Ovary (tissue), 9 donors: ENCODE measurements around the gene MTHFD1L. TPM values are rescaled to one million over a fixed set of nuclear protein-coding genes. Genes with fewer than 3 reads are reported as not detected.
"Not testable (repeated sequence)": the region's sequence is repeated elsewhere in the genome, so short reads cannot be mapped to it uniquely, and the experiment has no call there.

ENCODE experiments used
- DNase-seq, 5 donors: peaks; one replicate each; pipeline ENCODE4 v3.0.0-alpha.2; 2019 to 2020
- H3K27ac ChIP-seq, 2 donors: fragments of 200-600 bp; one replicate each; pipeline versions ENCODE4 v1.5.1 to v1.8.0; 2019 to 2022
- H3K27me3 ChIP-seq: fragments of 200-600 bp; one replicate; pipeline ENCODE4 v1.8.0; 2022
- H3K36me3 ChIP-seq: fragments of 200-600 bp; sonication (generic); one replicate; pipeline ENCODE4 v1.5.1; 2019
- H3K4me1 ChIP-seq: one replicate; pipeline ENCODE4 v1.8.1; 2013; ENCODE audit warnings: mild to moderate bottlenecking, moderate library complexity; ENCODE audit not compliant: insufficient read depth
- H3K4me3 ChIP-seq: fragments of 200-600 bp; sonication (generic); one replicate; pipeline ENCODE4 v1.5.1; 2017
- H3K9me3 ChIP-seq, 2 donors: fragments of 200-600 bp in 1 of 2; sonication (generic) in 1 of 2; one replicate each; pipeline versions ENCODE4 v1.5.1 to v1.8.1; 2013 to 2019; ENCODE audit warnings: mild to moderate bottlenecking in 1 of 2, moderate library complexity in 1 of 2
- CTCF ChIP-seq, 3 donors: fragments of 450-650 bp in 2 of 3; fragments of 200-600 bp in 1 of 3; IDR thresholded peaks; one replicate each; pipeline versions ENCODE4 v1.5.1 to v1.8.0; 2016 to 2022; ENCODE audit warnings: antibody characterized with exemption in 3 of 3, mild to moderate bottlenecking in 1 of 3
- EP300 ChIP-seq: sonication (generic); formaldehyde crosslinking; IDR thresholded peaks from one replicate; pipeline ENCODE4 v1.6.1; 2017; ENCODE audit warnings: antibody characterized with exemption
- POLR2A ChIP-seq: fragments of 450-650 bp; IDR thresholded peaks from one replicate; pipeline ENCODE4 v1.6.1; 2017; ENCODE audit warnings: antibody characterized with exemption, mild to moderate bottlenecking, moderate library complexity
- WGBS, 3 donors: extraction: QIAGEN DNeasy Blood & Tissue Kit in 1 of 3; methylation state at CpG; one replicate each; pipeline versions ENCODE4 v1.1.5 to v1.1.7; 2013 to 2017; 5-methylcytosine and 5-hydroxymethylcytosine counted together
- intact Hi-C, 4 donors: fragments of 100-400 bp; cut with DNase I; formaldehyde crosslinking; loops; one replicate each; pipeline versions ENCODE4 v1.11.0 to v1.15.1; 2022 to 2023
- polyA plus RNA-seq, 2 donors: library from polyadenylated mRNA; stranded (reverse); fragments of 200-250 nt in 1 of 2; fragments of 350-450 nt in 1 of 2; fragmentation: Illumina TruSeq in 1 of 2; extraction: RNeasy Lipid Tissue Mini Kit (QIAGEN cat#74804) in 1 of 2; gene quantifications; one replicate each; pipeline ENCODE4 v1.2.3, GENCODE V29; 2013 to 2014
- total RNA-seq, 7 donors: library from RNA; depleted of rRNA in 2 of 7; stranded (reverse); fragments of >200 nt in 2 of 7; fragmentation: NEBNext Ultra II Directional in 3 of 7; extraction: Animal tissue kit (Norgen Biotek cat#: 25700) in 3 of 7; gene quantifications; one replicate each; pipeline versions ENCODE4 v1.1.0 to v1.2.4, GENCODE V29; 2016 to 2023
- donor health status: DM: no; HTN: no; CAD: no; lungs with moderate emphysema.
- donor health status: DM: no; HTN: no; CAD: no.
- donor health status: Bipolar disorder and iron deficiency.
- donor health status: DM: yes; HTN: yes; CAD: no.
- donor health status: DM: no; HTN: no; CAD: no.
- donor health status: DM: yes; HTN: yes; CAD: no.

Gene MTHFD1L
- total and polyA plus RNA-seq, 9 donors, result 13.0 to 91.1 (median 23.6) TPM

GRCh38 chr6:151084275-151084674 is 218.8 kb downstream of the MTHFD1L start:
- no peak overlapping the region for H3K27ac ChIP-seq
- H3K27me3 ChIP-seq, result no peaks in the 10 kb centered on the region
- peaks cover 8% of the 10 kb centered on the region for H3K4me1 ChIP-seq
- H3K4me3 ChIP-seq, result no peak overlapping the region
- no peaks in the 10 kb centered on the region for H3K9me3 ChIP-seq
- TF ChIP-seq POLR2A, result no peak
- TF ChIP-seq CTCF (IDR thresholded peaks at IDR 0.05), result no peak
- no peak for TF ChIP-seq EP300
- peak in 1 of 5 donors; percentile 15 for DNase-seq
- WGBS, 3 donors, result 95 to 96% (median 96%) methylated on average over 10 of the region's 10 CpGs
- intact Hi-C loops, result no loop called here
- H3K36me3 ChIP-seq, result no peaks in the 10 kb centered on the region

- H3K36me3 ChIP-seq, H3K4me3 ChIP-seq, intact Hi-C loops, H3K9me3 ChIP-seq, H3K4me1 ChIP-seq, H3K27ac ChIP-seq, H3K27me3 ChIP-seq: not testable (repeated sequence)
- DNase-seq, result peak in 1 of 5 donors; percentile 14
- 83 to 94% (median 88%) methylated on average over 8 of the region's 8 CpGs for WGBS, 3 donors
Measured at GRCh38 chr6:151087055-151087454, 221.6 kb downstream of the MTHFD1L start.

GRCh38 chr6:151087861-151088598 is 222.5 kb downstream of the MTHFD1L start:
- peak; percentile 58 to 81 (median 63) for DNase-seq
- WGBS, 3 donors, result 31 to 37% (median 36%) methylated on average over 16 of the region's 16 CpGs
- H3K27ac ChIP-seq, result peak overlapping the region in 1 of 2 donors; percentile 50

GRCh38 chr6:151088599-151088935 is 223.1 kb downstream of the MTHFD1L start:
- Histone ChIP-seq H3K4me1 (peaks cover 8% of the 10 kb centered on the region), H3K27ac (peak overlapping the region in 1 of 2 donors; percentile 50), H3K36me3 (no peaks in the 10 kb centered on the region), H3K9me3 (no peaks in the 10 kb centered on the region), H3K4me3 (no peak overlapping the region), H3K27me3 (no peaks in the 10 kb centered on the region)
- intact Hi-C loops, result no loop called here
- DNase-seq, result peak in 1 of 5 donors; percentile 24
- 94 to 98% (median 96%) methylated on average over 11 of the region's 11 CpGs for WGBS, 3 donors
- TF ChIP-seq EP300 (no peak), POLR2A (no peak), CTCF (IDR thresholded peaks at IDR 0.05) (no peak)

More at GRCh38 chr6:151087861-151088598, 222.5 kb downstream of the MTHFD1L start:
- TF ChIP-seq POLR2A (no peak), EP300 (no peak), CTCF (IDR thresholded peaks at IDR 0.05) (no peak)
- Histone ChIP-seq H3K4me1 (peaks cover 8% of the 10 kb centered on the region), H3K9me3 (no peaks in the 10 kb centered on the region), H3K4me3 (no peak overlapping the region), H3K36me3 (no peaks in the 10 kb centered on the region), H3K27me3 (no peaks in the 10 kb centered on the region)
- intact Hi-C loops, result no loop called here

- Histone ChIP-seq H3K9me3 (no peaks in the 10 kb centered on the region), H3K36me3 (no peaks in the 10 kb centered on the region), H3K27me3 (no peaks in the 10 kb centered on the region), H3K4me1 (peaks cover 8% of the 10 kb centered on the region), H3K27ac (peak overlapping the region in 1 of 2 donors; percentile 50), H3K4me3 (no peak overlapping the region)
- intact Hi-C loops, result no loop called here
- WGBS, 3 donors, result 92 to 95% (median 93%) methylated on average over 3 of the region's 3 CpGs
- TF ChIP-seq EP300 (no peak), CTCF (IDR thresholded peaks at IDR 0.05) (no peak), POLR2A (no peak)
- DNase-seq, result peak in 1 of 5 donors; percentile 7
Measured at GRCh38 chr6:151088963-151089362, 223.5 kb downstream of the MTHFD1L start.
